DMS79 (cell line): ENCODE measurements around the gene ACOT13.
"Not testable (repeated sequence)": the region's sequence is repeated elsewhere in the genome, so short reads cannot be mapped to it uniquely, and the experiment has no call there.

Experiments
- DNase-seq: peaks from one replicate; lab custom pipeline; 2025; lab: John Stamatoyannopoulos, UW

ACOT13 gene

GRCh38 chr6:24692415-24692814 lies 25.5 kb downstream of the ACOT13 start:
- DNase-seq, result no peak

GRCh38 chr6:24692848-24693592 lies 26.1 kb downstream of the ACOT13 start:
- DNase-seq, result no peak

GRCh38 chr6:24694198-24694597 lies 27.3 kb downstream of the ACOT13 start:
- DNase-seq, result no peak

DNA sequence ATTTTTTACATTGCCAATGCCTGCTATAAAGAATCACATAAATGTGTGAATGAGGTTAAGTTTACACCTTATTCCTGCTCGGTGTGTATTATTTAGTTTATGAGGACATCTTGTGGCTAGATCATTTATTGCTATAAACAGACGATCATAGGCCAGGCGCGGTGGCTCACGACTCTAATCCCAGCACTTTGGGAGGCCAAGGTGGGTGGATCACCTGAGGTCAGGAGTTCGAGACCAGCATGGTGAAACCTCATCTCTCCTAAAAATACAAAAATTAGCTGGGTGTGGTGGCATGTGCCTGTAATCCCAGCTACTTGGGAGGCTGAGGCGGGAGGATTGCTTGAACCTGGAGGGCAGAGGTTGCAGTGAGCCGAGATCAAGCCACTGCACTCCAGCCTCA lies 28.8 kb downstream of the ACOT13 start:
- DNase-seq, result not testable (repeated sequence)

GRCh38 chr6:24696097-24696496 lies 29.2 kb downstream of the ACOT13 start:
- DNase-seq, result no peak

- DNase-seq, result no peak
Measured at GRCh38 chr6:24699521-24700359, 32.9 kb downstream of the ACOT13 start.

- DNase-seq, result no peak
Measured at GRCh38 chr6:24702720-24703282, 35.9 kb downstream of the ACOT13 start.

DNA sequence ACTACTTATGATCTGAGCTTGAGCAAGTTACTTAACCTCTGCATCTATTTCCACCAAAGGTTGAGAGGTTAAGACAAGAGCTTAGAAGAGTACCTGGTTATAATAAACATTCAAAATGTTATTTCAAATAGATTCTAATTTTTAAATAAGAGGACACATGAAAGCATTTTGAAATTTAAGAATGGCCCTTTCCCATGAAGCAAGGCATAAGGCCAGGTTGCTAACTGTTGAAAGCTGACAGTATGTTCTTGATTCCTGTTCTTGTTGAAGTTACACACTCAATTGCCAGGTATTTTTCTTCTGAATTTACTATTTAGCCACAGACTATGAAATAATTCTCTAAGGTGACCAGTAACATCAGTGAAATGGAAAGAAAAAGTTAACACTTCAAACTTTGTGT lies 37.6 kb downstream of the ACOT13 start:
- DNase-seq, result no peak

GRCh38 chr6:24708612-24709011 lies 41.7 kb downstream of the ACOT13 start:
- DNase-seq, result no peak

DNA sequence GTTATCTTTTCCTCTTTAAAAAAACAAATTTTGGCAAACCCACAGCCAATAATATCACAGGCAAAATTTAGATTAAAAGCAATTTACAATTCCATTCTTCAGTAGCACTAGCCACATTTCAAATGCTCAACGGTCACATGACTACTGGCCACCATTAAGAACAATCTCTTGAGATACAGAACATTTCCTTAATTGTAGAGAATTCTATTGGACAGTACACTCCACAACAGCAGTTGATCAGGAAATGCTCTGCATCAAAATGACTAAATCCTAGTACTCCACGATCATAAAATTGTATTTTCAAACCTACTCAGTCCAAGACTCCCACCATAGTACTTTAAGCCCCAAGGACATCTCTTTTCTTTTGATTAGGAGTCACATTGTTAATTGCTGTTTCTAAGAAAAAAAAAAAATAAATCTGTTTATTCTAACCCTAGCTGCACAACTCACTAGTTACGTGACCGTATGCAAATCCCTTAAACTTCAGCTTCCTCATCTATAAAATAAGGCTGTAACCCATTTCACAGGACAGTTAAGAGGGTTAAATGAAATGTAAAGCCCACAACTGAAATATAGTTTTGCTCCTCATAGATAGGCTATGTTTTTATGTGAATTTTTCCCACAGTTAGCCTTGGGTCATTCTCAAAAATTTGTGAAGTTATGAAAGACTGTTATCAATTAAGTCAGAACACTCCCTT lies 42.3 kb downstream of the ACOT13 start:
- no peak for DNase-seq

DNA sequence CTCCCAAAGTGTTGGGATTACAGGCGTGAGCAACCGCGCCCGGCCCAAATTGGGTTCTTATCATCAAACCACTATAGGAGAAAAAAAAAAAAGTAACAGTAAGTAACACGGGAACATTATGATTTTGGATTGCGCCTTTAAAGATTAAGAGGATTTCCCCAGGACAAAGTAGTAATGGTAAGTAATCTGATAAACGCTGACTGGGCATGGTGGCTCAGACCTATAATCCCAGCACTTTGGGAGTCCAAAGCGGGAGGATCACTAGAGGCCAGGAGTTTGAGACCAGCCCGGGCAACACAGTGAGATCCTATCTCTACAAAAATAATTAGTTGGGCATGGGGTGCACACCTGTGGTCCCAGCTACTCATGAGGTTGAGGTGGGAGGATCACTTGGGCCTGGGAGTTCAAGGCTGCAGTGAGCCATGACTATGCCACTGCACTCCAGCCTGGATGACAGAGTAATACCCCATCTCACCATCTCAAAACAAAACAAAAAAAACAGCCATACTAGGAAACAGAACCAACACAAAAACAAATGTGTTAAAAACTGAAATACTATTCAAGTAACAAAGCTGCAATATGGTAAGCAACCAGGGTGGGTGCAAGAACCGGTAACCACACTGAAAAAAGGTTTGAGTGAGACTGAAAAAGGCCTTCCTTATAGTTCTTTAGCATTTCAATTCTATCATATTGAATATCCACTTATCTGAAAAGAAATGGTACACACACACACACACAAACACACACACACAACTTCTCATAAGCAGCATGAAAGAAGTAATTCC lies 43.8 kb downstream of the ACOT13 start:
- DNase-seq, result no peak

DNA sequence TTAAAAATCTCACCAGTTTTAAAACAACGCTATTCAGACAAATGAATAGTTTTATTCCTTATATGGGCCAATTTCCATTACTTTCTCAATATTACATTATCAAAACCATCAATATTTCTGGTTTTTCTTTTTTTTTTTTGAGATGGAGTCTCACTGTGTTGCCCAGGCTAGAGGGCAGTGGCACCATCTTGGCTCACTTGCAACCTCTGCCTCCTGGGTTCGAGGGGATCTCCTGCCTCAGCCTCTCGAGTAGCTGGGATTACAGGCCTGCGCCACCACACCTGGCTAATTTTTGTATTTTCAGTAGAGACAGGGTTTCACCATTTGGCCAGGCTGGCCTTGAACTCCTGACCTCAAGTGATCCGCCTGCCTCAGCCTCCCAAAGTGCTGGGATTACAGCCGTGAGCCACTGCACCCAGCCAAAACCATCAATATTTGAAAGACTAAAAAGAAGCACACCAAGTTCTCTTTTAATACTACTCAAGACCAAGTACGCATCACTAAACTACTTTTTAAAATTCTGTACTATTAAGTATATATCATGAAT lies 49.8 kb downstream of the ACOT13 start:
- DNase-seq, result not testable (repeated sequence)

GRCh38 chr6:24718449-24719124 lies 51.7 kb downstream of the ACOT13 start:
- no peak for DNase-seq

DNA sequence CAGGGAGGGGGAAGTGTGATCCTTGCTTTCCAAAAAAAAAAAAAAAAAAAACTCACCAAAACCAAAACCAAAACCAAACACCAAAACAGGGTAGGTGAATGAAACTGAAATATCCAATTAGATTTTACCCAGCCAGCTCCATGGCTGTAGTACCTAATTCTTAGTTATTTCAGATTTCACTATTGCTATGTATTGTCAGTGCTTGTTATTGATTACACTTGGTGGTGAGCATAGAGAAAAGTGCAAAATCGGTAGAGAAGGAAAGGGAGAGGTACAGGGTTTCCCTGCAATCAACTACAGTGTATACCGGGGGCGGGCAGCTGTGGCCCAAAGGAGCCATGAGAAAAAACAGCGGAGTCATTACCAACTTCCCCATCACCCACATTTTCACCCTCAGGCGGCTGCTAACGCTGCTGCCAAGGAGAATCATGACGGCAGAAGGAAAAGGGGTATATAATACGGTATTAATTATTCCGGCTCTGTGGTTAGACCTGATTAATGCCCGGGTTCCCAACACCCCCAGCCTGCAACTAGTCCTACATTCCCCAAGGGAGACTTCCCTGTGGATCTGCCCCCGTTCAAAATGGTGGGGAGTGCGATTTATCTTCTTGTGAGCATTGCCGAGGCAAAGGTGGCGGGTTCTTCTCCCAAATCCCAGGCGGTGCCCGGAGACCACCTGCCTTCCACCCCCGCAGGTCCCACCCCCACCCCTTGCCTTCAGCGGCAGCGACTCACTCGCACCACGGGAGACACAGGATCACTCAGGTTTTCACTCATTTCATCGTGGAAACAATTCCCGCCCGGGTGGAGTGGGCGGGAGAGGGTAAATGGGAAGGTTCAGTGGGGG lies 52.5 kb downstream of the ACOT13 start, which contains the start of gene C6orf62:
Gene C6orf62 (minus strand): TSS at position 30 of the 847 bp plus-strand sequence. CDS start 486 bp downstream, outside the sequence.
- DNase-seq, result no peak

DNA sequence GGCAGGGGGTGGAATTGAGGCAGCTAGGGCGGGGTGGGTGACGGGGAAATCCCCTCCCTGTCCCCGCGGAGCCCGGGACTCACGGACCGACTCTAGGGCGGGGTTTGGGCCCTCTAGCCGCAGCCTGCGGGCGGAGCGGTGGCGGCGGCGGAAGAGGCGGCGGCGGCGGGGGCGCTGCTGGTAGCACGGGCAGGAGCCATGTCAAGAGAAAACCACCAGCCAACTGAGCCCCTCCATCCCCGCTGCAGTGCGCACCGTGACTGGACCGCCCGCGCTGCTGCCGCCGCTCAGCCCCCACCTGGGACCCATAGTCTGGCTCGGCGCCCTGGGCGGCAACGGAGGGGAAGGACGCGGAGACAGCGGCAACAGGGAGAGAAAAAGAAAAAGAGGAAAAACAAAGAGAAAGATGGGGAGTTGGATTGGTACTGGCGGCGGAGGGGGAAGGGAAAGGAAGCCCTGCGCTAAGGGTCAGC lies 53.3 kb downstream of the ACOT13 start:
- DNase-seq, result no peak

DNA sequence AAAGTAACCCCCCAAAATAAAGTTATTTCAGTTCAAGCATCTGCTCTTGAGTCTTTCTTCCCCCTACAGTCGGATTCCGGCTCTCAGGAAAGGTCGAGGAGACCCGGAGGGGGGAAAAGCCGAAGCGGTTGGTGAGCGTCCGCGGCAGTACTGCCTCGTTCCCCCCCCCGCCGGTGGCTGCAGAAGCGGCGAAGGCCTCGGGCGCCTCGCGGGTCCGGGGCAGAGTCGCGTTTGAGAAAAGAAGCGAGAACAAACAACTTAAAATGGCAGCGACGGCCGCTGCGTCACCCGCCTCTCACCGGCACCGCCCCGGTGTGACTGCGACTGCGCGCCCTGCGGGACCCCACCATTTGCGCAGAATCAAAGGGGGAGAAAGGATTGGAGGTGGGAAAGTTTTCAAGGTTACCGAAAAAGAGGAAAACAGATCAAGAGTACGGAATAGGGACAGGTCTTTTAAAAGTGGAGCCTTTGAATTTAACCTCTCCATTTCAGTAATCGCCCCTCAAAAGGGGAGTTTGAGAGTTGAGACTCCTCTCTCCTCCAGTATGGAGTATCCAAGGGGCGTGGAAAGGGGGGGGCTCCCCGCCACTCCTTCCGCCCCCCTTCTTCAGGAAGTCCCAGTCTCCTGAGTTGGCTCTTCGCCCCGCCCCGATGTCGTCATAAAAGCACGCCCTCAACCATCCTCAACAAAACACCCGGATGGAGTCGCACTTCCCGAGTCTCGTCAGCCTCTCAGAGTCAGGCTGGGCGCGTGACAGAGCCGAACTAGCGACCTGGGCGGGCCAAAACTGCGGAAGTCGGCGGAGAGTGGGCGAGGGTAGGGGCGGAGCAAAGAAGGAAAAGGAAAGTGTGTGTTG lies 54.0 kb downstream of the ACOT13 start:
- peak; percentile 99 for DNase-seq

GRCh38 chr6:24721461-24722215 lies 54.8 kb downstream of the ACOT13 start:
- no peak for DNase-seq

DNA sequence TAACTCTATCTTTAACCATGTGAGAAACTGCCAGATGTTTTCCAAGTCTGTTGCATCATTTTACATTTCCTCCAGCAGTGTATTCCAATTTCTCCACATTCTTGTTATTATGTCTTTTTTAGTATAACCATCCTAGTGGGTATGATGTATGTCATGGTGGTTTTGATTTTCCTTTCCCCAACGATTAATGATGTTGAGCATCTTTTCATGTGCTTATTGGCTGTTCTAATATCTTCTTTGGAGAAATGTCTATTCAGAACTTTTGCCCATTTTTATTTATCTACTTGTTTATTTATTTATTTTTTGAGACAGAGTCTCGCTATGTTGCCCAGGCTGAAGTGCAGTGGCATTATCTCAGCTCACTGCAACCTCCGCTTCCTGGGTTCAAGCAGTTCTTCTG lies 56.4 kb downstream of the ACOT13 start:
- no peak for DNase-seq
